ENCODE results near the gene ITPR1. TPM values are rescaled to one million over a fixed set of nuclear protein-coding genes. Genes with fewer than 3 reads are reported as not detected.

Gene ITPR1
- total and polyA plus RNA-seq, 10 of the 15 experiments (the other 5 are each of a cell fraction or from before 2014, with no cell fraction given) = 12.2 to 239 (median 28.4) TPM

GRCh38 chr3:4801892-4802291, 308.7 kb downstream of the ITPR1 start (continued):
- no peak for TF ChIP-seq BCL3 (IDR thresholded peaks at IDR 0.05; ENCODE audit: borderline replicate concordance, insufficient read depth, low read depth, low read length, poor library complexity, severe bottlenecking)

GRCh38 chr3:4802903-4803302, 309.8 kb downstream of the ITPR1 start:
- no peaks in the 10 kb centered on the region for H3K27me3 ChIP-seq (replicated peaks in 1 of 2; ENCODE audit: control insufficient read depth in 2 of 2, insufficient read depth in 2 of 2, low read length in 1 of 2)
- no peak overlapping the region for H3K9ac ChIP-seq (ENCODE audit: control insufficient read depth, insufficient read depth, low read length)
- intact Hi-C loops (cut with micrococcal nuclease; ENCODE audit: unreplicated experiment) (no loop called here), in situ Hi-C loops (cut with MboI) (no loop called here)
- H3K4me2 ChIP-seq (ENCODE audit: control insufficient read depth, insufficient read depth) = no peak overlapping the region
- ChIA-PET POLR2A (no interaction called here), RAD21 (ENCODE audit: unreplicated experiment) (interaction anchor here (1.7 kb wide), 1 partner anchor 174 kb away, joined by 4 read pairs; no protein-coding TSS in a partner anchor), SMC1A (ENCODE audit: uncharacterized antibody, unreplicated experiment) (interaction anchor here (1.4 to 2.2 kb wide), 3 partner anchors 25 to 95 kb away, joined by 3 to 6 read pairs (median 3); no protein-coding TSS in a partner anchor), CTCF (interaction anchor here (1.3 kb wide), 1 partner anchor 177 kb away, joined by 3 read pairs; no protein-coding TSS in a partner anchor)
- 0 out of 2 replicates have a peak, but pooled peaks have one; percentile 13 for TF ChIP-seq ZBTB33 (IDR thresholded peaks at IDR 0.05)
- no peak for TF ChIP-seq PKNOX1 (IDR thresholded peaks at IDR 0.05)
- H3K4me1 ChIP-seq (ENCODE audit: control insufficient read depth, insufficient read depth, low read length) = no peaks in the 10 kb centered on the region
- H3K4me3 ChIP-seq = no peak overlapping the region
- peaks cover 11 to 15% of the 10 kb centered on the region in 2 experiments for H3K36me3 ChIP-seq (ENCODE audit: control insufficient read depth in 2 of 2, insufficient read depth in 2 of 2, low read length in 1 of 2)
- no peaks in the 10 kb centered on the region for H3K9me3 ChIP-seq (replicated peaks; ENCODE audit: control insufficient read depth, insufficient read depth, low read length)
- WGBS (ENCODE audit: insufficient coverage, insufficient replicate concordance, low lambda C conversion rate, missing lambda C conversion rate) = 96% methylated on average over 8 of the region's 8 CpGs
- ATAC-seq (no peak), FAIRE-seq (no peak), DNase-seq (ENCODE audit: low read depth, low spot score) (no peak)
- TSS peak; percentile 23 for BruUV-seq (replicated peaks)
- H3K79me2 ChIP-seq (ENCODE audit: control insufficient read depth, insufficient read depth, low read length) = no peaks in the 10 kb centered on the region
- no peak overlapping the region for H3K27ac ChIP-seq (ENCODE audit: control insufficient read depth, insufficient read depth)
- no peak overlapping the region for H2AFZ ChIP-seq (ENCODE audit: control insufficient read depth, low read depth, low read length)
- H4K20me1 ChIP-seq (ENCODE audit: control insufficient read depth, insufficient read depth) = no peaks in the 10 kb centered on the region

Data from GM12878 (cell line).